Caco-2 (cell line): ENCODE data around the gene PRRC2A. TPM values are rescaled to one million over a fixed set of nuclear protein-coding genes. Genes with fewer than 3 reads are reported as not detected.
A peak's percentile ranks its signal among the peaks of the same experiment; 100 is the strongest.

Experiments
- BruUV-seq: library from RNA; stranded (reverse); fragments of 400-500 nt; replicated peaks from 2 replicates; lab custom pipeline; 2021; lab: Mats Ljungman, UMichigan
- CTCF ChIA-PET: fragments of 300-600 bp; sonication (Branson Sonifier 250); formaldehyde crosslinking; loops from one replicate; lab custom pipeline; 2022; ENCODE audit warnings: antibody characterized with exemption; lab: Charles Lee
- POLR2A ChIA-PET: fragments of 300-600 bp; sonication (Branson Sonifier 250); formaldehyde crosslinking; loops from one replicate; lab custom pipeline; 2022; ENCODE audit warnings: antibody characterized with exemption; lab: Charles Lee
- DNase-seq, 2 experiments: peaks; one replicate each; pipeline versions ENCODE4 v3.0.0 to v3.0.0-alpha.2; 2020 to 2022
- H3K27me3 ChIP-seq: replicated peaks from 2 replicates; pipeline ENCODE4 v1.6.0; 2011; ENCODE audit warnings: low read length; ENCODE audit not compliant: control insufficient read depth, insufficient read depth
- H3K36me3 ChIP-seq: 2 replicates; pipeline ENCODE4 v1.5.1; 2011; ENCODE audit warnings: low read length; ENCODE audit not compliant: control insufficient read depth, insufficient read depth
- H3K4me1 ChIP-seq: fragments of 250-450 bp; sonication (Bioruptor Pico); 2 replicates; pipeline ENCODE4 v1.5.1; 2020; ENCODE audit warnings: mild to moderate bottlenecking
- H3K4me3 ChIP-seq: 2 replicates; pipeline ENCODE4 v1.5.1; 2011; ENCODE audit warnings: low read depth, mild to moderate bottlenecking, control low read depth, low read length
- H3K9me3 ChIP-seq: fragments of 250-450 bp; sonication (Bioruptor Pico); 2 replicates; pipeline ENCODE4 v1.5.1; 2020; ENCODE audit warnings: mild to moderate bottlenecking, moderate library complexity
- H3K27ac Mint-ChIP-seq: one replicate; pipeline ENCODE4 v1.8.0; 2022; ENCODE audit warnings: mixed read lengths; ENCODE audit not compliant: unreplicated experiment
- H3K27me3 Mint-ChIP-seq: one replicate; pipeline ENCODE4 v1.8.0; 2022; ENCODE audit warnings: mixed read lengths; ENCODE audit not compliant: insufficient read depth, unreplicated experiment
- H3K36me3 Mint-ChIP-seq: one replicate; pipeline ENCODE4 v1.8.0; 2022; ENCODE audit warnings: mild to moderate bottlenecking, mixed read lengths; ENCODE audit not compliant: insufficient read depth, unreplicated experiment
- H3K4me1 Mint-ChIP-seq: one replicate; pipeline ENCODE4 v1.8.0; 2022; ENCODE audit warnings: low read depth, mixed read lengths; ENCODE audit not compliant: unreplicated experiment
- H3K4me3 Mint-ChIP-seq: one replicate; pipeline ENCODE4 v1.8.0; 2022; ENCODE audit warnings: mild to moderate bottlenecking, moderate library complexity, mixed read lengths; ENCODE audit not compliant: unreplicated experiment
- H3K9me3 Mint-ChIP-seq: one replicate; pipeline ENCODE4 v1.8.0; 2022; ENCODE audit warnings: mixed read lengths; ENCODE audit not compliant: unreplicated experiment
- CTCF ChIP-seq, 2 experiments: fragments of 200-600 bp in 1 of 2; IDR thresholded peaks; 1 replicate in 1 of 2; 2 replicates in 1 of 2; pipeline versions ENCODE4 v1.5.1 to v1.8.0; 2011 to 2022; ENCODE audit warnings: antibody characterized with exemption in 1 of 2, control low read depth in 1 of 2, inconsistent platforms in 1 of 2, low read depth in 1 of 2, low read length in 1 of 2, mild to moderate bottlenecking in 1 of 2, moderate library complexity in 1 of 2; ENCODE audit not compliant: insufficient read depth in 1 of 2, severe bottlenecking in 1 of 2, unreplicated experiment in 1 of 2
- intact Hi-C: fragments of 100-400 bp; cut with micrococcal nuclease; formaldehyde crosslinking; loops from one replicate; pipeline ENCODE4 v1.10.0; 2022; ENCODE audit not compliant: unreplicated experiment
- total RNA-seq: library from RNA; stranded (reverse); gene quantifications from 2 replicates; pipeline ENCODE4 v1.2.3, GENCODE V29; 2022

The PRRC2A gene
- total RNA-seq, 1 experiment from 2014 or later = 222 TPM

- ChIA-PET POLR2A (no interaction called here), CTCF (interaction anchor here (0.9 kb wide), 1 partner anchor 673 kb away, joined by 6 read pairs; no protein-coding TSS in a partner anchor)
- H3K4me3 ChIP-seq = no peak overlapping the region
- Mint-ChIP-seq H3K27me3 (no peaks in the 10 kb centered on the region), H3K4me3 (no peak overlapping the region), H3K9me3 (no peaks in the 10 kb centered on the region), H3K4me1 (peaks cover 19% of the 10 kb centered on the region), H3K27ac (peak overlapping the region; percentile 91), H3K36me3 (peaks cover 15% of the 10 kb centered on the region)
- intact Hi-C loops = no loop called here
- BruUV-seq = no TSS peak
- TF ChIP-seq CTCF (IDR thresholded peaks at IDR 0.05; ENCODE audit: insufficient read depth in 1 of 2, low read depth in 1 of 2, low read length in 1 of 2, severe bottlenecking in 1 of 2, unreplicated experiment in 1 of 2) = no peak
- H3K4me1 ChIP-seq = peaks cover 29% of the 10 kb centered on the region
- no peaks in the 10 kb centered on the region for H3K9me3 ChIP-seq
- H3K27me3 ChIP-seq = no peaks in the 10 kb centered on the region
- DNase-seq = no peak
- no peaks in the 10 kb centered on the region for H3K36me3 ChIP-seq
Observed at GRCh38 chr6:31615748-31616147, 4.8 kb upstream of the PRRC2A start.

- ChIA-PET POLR2A (no interaction called here), CTCF (no interaction called here)
- Mint-ChIP-seq H3K4me3 (no peak overlapping the region), H3K36me3 (peaks cover 27% of the 10 kb centered on the region), H3K27ac (peak overlapping the region; percentile 53), H3K4me1 (peaks cover 24% of the 10 kb centered on the region), H3K27me3 (no peaks in the 10 kb centered on the region), H3K9me3 (no peaks in the 10 kb centered on the region)
- DNase-seq = no peak
- TF ChIP-seq CTCF (IDR thresholded peaks at IDR 0.05; ENCODE audit: insufficient read depth in 1 of 2, low read depth in 1 of 2, low read length in 1 of 2, severe bottlenecking in 1 of 2, unreplicated experiment in 1 of 2) = no peak
- no peak overlapping the region for H3K4me3 ChIP-seq
- H3K36me3 ChIP-seq = no peaks in the 10 kb centered on the region
- H3K27me3 ChIP-seq = no peaks in the 10 kb centered on the region
- H3K4me1 ChIP-seq = peaks cover 30% of the 10 kb centered on the region
- BruUV-seq = no TSS peak
- intact Hi-C loops = no loop called here
- H3K9me3 ChIP-seq = no peaks in the 10 kb centered on the region
Observed at GRCh38 chr6:31617010-31617409, 3.5 kb upstream of the PRRC2A start.

- peak; percentile 97 to 98 for DNase-seq
- ChIA-PET CTCF (interaction anchor here (0.6 to 1.0 kb wide), 3 partner anchors 34 to 508 kb away, joined by 3 to 4 read pairs (median 3); partner anchors contain the start of genes ATF6B and LST1), POLR2A (interaction anchor here (0.6 to 1.8 kb wide), 4 partner anchors 33 to 1118 kb away, joined by 3 to 13 read pairs (median 5); partner anchors contain the start of genes BAG6 and DDX39B)
- peaks cover 9% of the 10 kb centered on the region for H3K36me3 ChIP-seq
- no peak for TF ChIP-seq CTCF (IDR thresholded peaks at IDR 0.05; ENCODE audit: insufficient read depth in 1 of 2, low read depth in 1 of 2, low read length in 1 of 2, severe bottlenecking in 1 of 2, unreplicated experiment in 1 of 2)
- no peaks in the 10 kb centered on the region for H3K27me3 ChIP-seq
- H3K4me1 ChIP-seq = peaks cover 20% of the 10 kb centered on the region
- H3K4me1 Mint-ChIP-seq = peaks cover 19% of the 10 kb centered on the region
- intact Hi-C loops = loop anchor here (1.0 to 2.0 kb wide), 3 partner anchors 33 to 74 kb away; partner anchors contain the start of genes ATP6V1G2 and BAG6
- no peaks in the 10 kb centered on the region for H3K9me3 Mint-ChIP-seq
- H3K36me3 Mint-ChIP-seq = peaks cover 48% of the 10 kb centered on the region
- peak overlapping the region; percentile 83 for H3K4me3 Mint-ChIP-seq
- H3K27me3 Mint-ChIP-seq = no peaks in the 10 kb centered on the region
- BruUV-seq = TSS peak; percentile 97
- H3K4me3 ChIP-seq = peak overlapping the region; percentile 66
- H3K9me3 ChIP-seq = no peaks in the 10 kb centered on the region
- H3K27ac Mint-ChIP-seq = peak overlapping the region; percentile 92
Observed at GRCh38 chr6:31619805-31620585, 520 bp upstream of the PRRC2A start.
